Loucy (cell line): ENCODE results near the gene CBX5.
A peak's percentile ranks its signal among the peaks of the same experiment; 100 is the strongest.
"Not testable (repeated sequence)": the region's sequence is repeated elsewhere in the genome, so short reads cannot be mapped to it uniquely, and the experiment has no call there.

Source experiments
- H2AFZ ChIP-seq: fragments of 200-600 bp; sonication (generic); 2 replicates; pipeline ENCODE4 v1.6.0; 2016; ENCODE audit warnings: antibody characterized with exemption, mild to moderate bottlenecking, low read length, moderate library complexity
- H3F3A ChIP-seq: fragments of 200-600 bp; 2 replicates; pipeline ENCODE4 v1.6.0; 2016; ENCODE audit warnings: antibody characterized with exemption, low read depth, mild to moderate bottlenecking
- H3K27me3 ChIP-seq: fragments of 200-600 bp; sonication (generic); 2 replicates; pipeline ENCODE4 v1.6.1; 2014; ENCODE audit warnings: low read length, mild to moderate bottlenecking; ENCODE audit not compliant: insufficient read depth, poor library complexity, severe bottlenecking
- H3K36me3 ChIP-seq: fragments of 200-600 bp; sonication (generic); 2 replicates; pipeline ENCODE4 v1.6.1; 2016; ENCODE audit warnings: low read length; ENCODE audit not compliant: insufficient read depth
- H3K4me1 ChIP-seq: fragments of 200-600 bp; sonication (generic); 2 replicates; pipeline ENCODE4 v1.5.1; 2014; ENCODE audit warnings: low read length, mild to moderate bottlenecking; ENCODE audit not compliant: insufficient read depth, poor library complexity, severe bottlenecking
- H3K4me2 ChIP-seq: fragments of 200-600 bp; sonication (generic); 2 replicates; pipeline ENCODE4 v1.6.0; 2014; ENCODE audit warnings: antibody characterized with exemption, low read length, low read depth, mild to moderate bottlenecking; ENCODE audit not compliant: poor library complexity, severe bottlenecking
- H3K4me3 ChIP-seq: fragments of 200-600 bp; sonication (generic); 2 replicates; pipeline ENCODE4 v1.5.1; 2014; ENCODE audit warnings: low read length, mild to moderate bottlenecking, mixed read lengths; ENCODE audit not compliant: poor library complexity, severe bottlenecking
- H3K79me2 ChIP-seq: fragments of 200-600 bp; sonication (generic); 2 replicates; pipeline ENCODE4 v1.6.1; 2014; ENCODE audit warnings: low read length; ENCODE audit not compliant: insufficient read depth
- H3K9ac ChIP-seq: fragments of 200-600 bp; sonication (generic); 2 replicates; pipeline ENCODE4 v1.6.0; 2014; ENCODE audit warnings: mild to moderate bottlenecking, low read depth, low read length, moderate library complexity; ENCODE audit not compliant: poor library complexity, severe bottlenecking
- H3K9me2 ChIP-seq: fragments of 200-600 bp; sonication (generic); replicated peaks from 2 replicates; pipeline ENCODE4 v1.6.1; 2016; ENCODE audit warnings: low read depth, low read length, mixed read lengths
- H3K9me3 ChIP-seq: fragments of 200-600 bp; sonication (generic); 2 replicates; pipeline ENCODE4 v1.6.1; 2014; ENCODE audit warnings: mild to moderate bottlenecking, antibody characterized with exemption, low read length, low read depth; ENCODE audit not compliant: insufficient read depth
- H4K20me1 ChIP-seq: fragments of 200-600 bp; sonication (generic); 2 replicates; pipeline ENCODE4 v1.6.0; 2014; ENCODE audit warnings: antibody characterized with exemption, low read length, mild to moderate bottlenecking; ENCODE audit not compliant: insufficient read depth, poor library complexity, severe bottlenecking
- CTCF ChIP-seq: fragments of 200-600 bp; sonication (generic); conservative IDR thresholded peaks from 2 replicates; pipeline ENCODE4 v1.5.1; 2014; ENCODE audit warnings: mild to moderate bottlenecking, antibody characterized with exemption, low read length
- EZH2phosphoT487 ChIP-seq: fragments of 200-600 bp; IDR thresholded peaks from 2 replicates; pipeline ENCODE4 v1.6.1; 2018; ENCODE audit warnings: antibody characterized with exemption, mild to moderate bottlenecking, moderate library complexity, borderline replicate concordance

The CBX5 gene

GRCh38 chr12:54189198-54189539 is 90.8 kb downstream of the CBX5 start:
- Histone ChIP-seq H3K4me3 (peak overlapping the region; percentile 94), H2AFZ (peak overlapping the region; percentile 81)

GRCh38 chr12:54187075-54187474 is 92.8 kb downstream of the CBX5 start:
- TF ChIP-seq EZH2phosphoT487, result no peak
- TF ChIP-seq CTCF, result no peak

More at GRCh38 chr12:54189198-54189539, 90.8 kb downstream of the CBX5 start:
- H3K4me1 ChIP-seq, result peaks cover 10% of the 10 kb centered on the region
- no peaks in the 10 kb centered on the region for H3K9me3 ChIP-seq
- TF ChIP-seq EZH2phosphoT487 (no peak), CTCF (no peak)
- H3F3A ChIP-seq, result no peaks in the 10 kb centered on the region
- H3K9ac ChIP-seq, result peak overlapping the region; percentile 54
- no peaks in the 10 kb centered on the region for H4K20me1 ChIP-seq
- H3K4me2 ChIP-seq, result peak overlapping the region; percentile 72
- no peaks in the 10 kb centered on the region for H3K9me2 ChIP-seq
- no peaks in the 10 kb centered on the region for H3K36me3 ChIP-seq
- no peaks in the 10 kb centered on the region for H3K27me3 ChIP-seq
- H3K79me2 ChIP-seq, result peaks cover 10% of the 10 kb centered on the region

GRCh38 chr12:54185919-54186318 is 94.0 kb downstream of the CBX5 start:
- Histone ChIP-seq H4K20me1 (no peaks in the 10 kb centered on the region), H3K4me3 (no peak overlapping the region), H3K36me3 (no peaks in the 10 kb centered on the region), H3K4me2 (no peak overlapping the region), H3K79me2 (peaks cover 10% of the 10 kb centered on the region), H3K4me1 (peaks cover 6% of the 10 kb centered on the region), H3K9me3 (no peaks in the 10 kb centered on the region), H2AFZ (no peak overlapping the region), H3F3A (no peaks in the 10 kb centered on the region), H3K9ac (no peak overlapping the region), H3K27me3 (no peaks in the 10 kb centered on the region), H3K9me2 (no peaks in the 10 kb centered on the region)
- no peak for TF ChIP-seq CTCF
- no peak for TF ChIP-seq EZH2phosphoT487

More at GRCh38 chr12:54187075-54187474, 92.8 kb downstream of the CBX5 start:
- Histone ChIP-seq H3K4me1 (peaks cover 10% of the 10 kb centered on the region), H3K9me3 (no peaks in the 10 kb centered on the region), H3K79me2 (peaks cover 10% of the 10 kb centered on the region), H3K27me3 (no peaks in the 10 kb centered on the region), H4K20me1 (no peaks in the 10 kb centered on the region), H3K9ac (no peak overlapping the region), H3K4me3 (peak overlapping the region; percentile 94), H3K4me2 (peak overlapping the region; percentile 62), H3F3A (no peaks in the 10 kb centered on the region), H3K9me2 (no peaks in the 10 kb centered on the region), H3K36me3 (no peaks in the 10 kb centered on the region), H2AFZ (no peak overlapping the region)

- H3K9me2 ChIP-seq, H3K36me3 ChIP-seq, H3K9me3 ChIP-seq: not testable (repeated sequence)
Measured at GRCh38 chr12:54185297-54185696, 94.6 kb downstream of the CBX5 start.

More at GRCh38 chr12:54185297-54185696, 94.6 kb downstream of the CBX5 start:
- H3F3A ChIP-seq, H3K9ac ChIP-seq, H2AFZ ChIP-seq, H3K4me1 ChIP-seq, H3K27me3 ChIP-seq, H3K4me2 ChIP-seq, H3K4me3 ChIP-seq, H4K20me1 ChIP-seq: not testable (repeated sequence)
- peaks cover 10% of the 10 kb centered on the region for H3K79me2 ChIP-seq
